Measurements from ENCODE around the gene GAL3ST1.
"Not testable (repeated sequence)": the region's sequence is repeated elsewhere in the genome, so short reads cannot be mapped to it uniquely, and the experiment has no call there.

The GAL3ST1 gene

GRCh38 chr22:30564045-30564760 is 10.3 kb downstream of the GAL3ST1 start:
- DNase-seq (ENCODE audit: low spot score) = no peak

- no peak for DNase-seq (ENCODE audit: low spot score)
These were observed 12.1 kb downstream of the GAL3ST1 start for GRCh38 chr22:30562366-30562765.

GRCh38 chr22:30561402-30562189 is 12.9 kb downstream of the GAL3ST1 start:
- peak; percentile 55 for DNase-seq (ENCODE audit: low spot score)

GRCh38 chr22:30560643-30561202 is 13.7 kb downstream of the GAL3ST1 start:
- DNase-seq (ENCODE audit: low spot score) = peak; percentile 63

- DNase-seq (ENCODE audit: low spot score) = no peak
These were observed 14.6 kb downstream of the GAL3ST1 start for GRCh38 chr22:30559889-30560288.

- peak; percentile 36 for DNase-seq (ENCODE audit: low spot score)
These were observed 17.2 kb downstream of the GAL3ST1 start for GRCh38 chr22:30557243-30557642.

- DNase-seq (ENCODE audit: low spot score) = no peak
These were observed 18.1 kb downstream of the GAL3ST1 start for GRCh38 chr22:30556388-30556787.

- no peak for DNase-seq (ENCODE audit: low spot score)
These were observed 18.9 kb downstream of the GAL3ST1 start for GRCh38 chr22:30555282-30556210.

GRCh38 chr22:30553971-30554370 is 20.5 kb downstream of the GAL3ST1 start:
- DNase-seq (ENCODE audit: low spot score) = no peak

GRCh38 chr22:30552719-30553118 is 21.7 kb downstream of the GAL3ST1 start:
- no peak for DNase-seq (ENCODE audit: low spot score)

GRCh38 chr22:30551813-30552212 is 22.7 kb downstream of the GAL3ST1 start:
- not testable (repeated sequence) for DNase-seq (ENCODE audit: low spot score)

- no peak for DNase-seq (ENCODE audit: low spot score)
These were observed 27.3 kb downstream of the GAL3ST1 start for GRCh38 chr22:30547188-30547587.

- no peak for DNase-seq (ENCODE audit: low spot score)
These were observed 27.8 kb downstream of the GAL3ST1 start, which contains the start of gene SEC14L6 for GRCh38 chr22:30546616-30547015. TSS of gene SEC14L6 (minus strand) at chr22:30546741. CDS start at chr22:30546682, 59 bp downstream.

GRCh38 chr22:30542811-30543188 is 31.7 kb downstream of the GAL3ST1 start:
- DNase-seq (ENCODE audit: low spot score) = no peak

GRCh38 chr22:30541961-30542810 is 32.3 kb downstream of the GAL3ST1 start:
- DNase-seq (ENCODE audit: low spot score) = peak; percentile 61

GRCh38 chr22:30541511-30541910 is 33.0 kb downstream of the GAL3ST1 start:
- DNase-seq (ENCODE audit: low spot score) = not testable (repeated sequence)

GRCh38 chr22:30539368-30539767 is 35.1 kb downstream of the GAL3ST1 start:
- no peak for DNase-seq (ENCODE audit: low spot score)

GRCh38 chr22:30538280-30538679 is 36.2 kb downstream of the GAL3ST1 start:
- no peak for DNase-seq (ENCODE audit: low spot score)

GRCh38 chr22:30537083-30537731 is 37.3 kb downstream of the GAL3ST1 start:
- DNase-seq (ENCODE audit: low spot score) = no peak

GRCh38 chr22:30535182-30535581 is 39.3 kb downstream of the GAL3ST1 start:
- no peak for DNase-seq (ENCODE audit: low spot score)

Measured in iPS-NIHi11 (cell line).